HG02938 (cell line): Measurements from ENCODE around the gene CYP2U1.

Experiments
- ATAC-seq: cut with Tn5 transposase; IDR thresholded peaks from one replicate; pipeline ENCODE4 v1.9.1; 2021; ENCODE audit warnings: mild to moderate bottlenecking, moderate library complexity; ENCODE audit not compliant: unreplicated experiment

The CYP2U1 gene

GRCh38 chr4:107978716-107979451 is 47.5 kb downstream of the CYP2U1 start:
- no peak for ATAC-seq

- ATAC-seq = no peak
Observed at GRCh38 chr4:107987916-107988762, 56.8 kb downstream of the CYP2U1 start.

- ATAC-seq = no peak
Observed at GRCh38 chr4:107988763-107989035, 57.4 kb downstream of the CYP2U1 start.

- ATAC-seq = no peak
Observed at GRCh38 chr4:107989162-107989536, 57.8 kb downstream of the CYP2U1 start.

- ATAC-seq = peak; percentile 91
Observed at GRCh38 chr4:107989537-107990386, 58.4 kb downstream of the CYP2U1 start, which contains the start of gene HADH. HADH (plus strand) TSS chr4:107989889; CDS start chr4:107989933, 44 bp downstream.

GRCh38 chr4:107991945-107992630 is 60.7 kb downstream of the CYP2U1 start:
- no peak for ATAC-seq

GRCh38 chr4:107993969-107994368 is 62.6 kb downstream of the CYP2U1 start:
- ATAC-seq = no peak

GRCh38 chr4:107994894-107995293 is 63.5 kb downstream of the CYP2U1 start:
- no peak for ATAC-seq

- no peak for ATAC-seq
Observed at GRCh38 chr4:107996949-107997788, 65.8 kb downstream of the CYP2U1 start.

GRCh38 chr4:107997794-107998193 is 66.4 kb downstream of the CYP2U1 start:
- no peak for ATAC-seq

- ATAC-seq = no peak
Observed at GRCh38 chr4:107999932-108000539, 68.7 kb downstream of the CYP2U1 start.

- ATAC-seq = no peak
Observed at GRCh38 chr4:108001540-108002135, 70.3 kb downstream of the CYP2U1 start.
